Right lobe of liver (tissue), 6 donors: ENCODE data around the gene DTX1. TPM values are rescaled to one million over a fixed set of nuclear protein-coding genes. Genes with fewer than 3 reads are reported as not detected.

ENCODE experiments used
- ATAC-seq, 4 donors: fragments of 200-7000 bp; cut with Tn5 transposase; one replicate each; pipeline ENCODE4 v1.9.1; 2020; ENCODE audit warnings: mild to moderate bottlenecking in 4 of 4, moderate library complexity in 4 of 4
- DNase-seq, 3 donors: peaks; one replicate each; pipeline ENCODE4 v3.0.0-alpha.2; 2020
- H3K27ac ChIP-seq, 3 donors: fragments of 200-600 bp; one replicate each; pipeline ENCODE4 v1.8.0; 2022
- H3K27me3 ChIP-seq, 2 donors: fragments of 200-600 bp; one replicate each; pipeline ENCODE4 v1.8.0; 2022
- H3K36me3 ChIP-seq, 4 donors: fragments of 200-600 bp; sonication (generic) in 1 of 4; one replicate each; pipeline versions ENCODE4 v1.5.1 to v1.8.0; 2017 to 2022; ENCODE audit warnings: control low read depth in 1 of 4
- H3K4me1 ChIP-seq, 4 donors: fragments of 200-600 bp; sonication (generic) in 1 of 4; one replicate each; pipeline versions ENCODE4 v1.5.1 to v1.8.0; 2017 to 2022; ENCODE audit warnings: control low read depth in 1 of 4
- H3K4me3 ChIP-seq, 3 donors: fragments of 200-600 bp; one replicate each; pipeline ENCODE4 v1.8.0; 2022
- H3K9me3 ChIP-seq, 4 donors: fragments of 200-600 bp; sonication (generic) in 1 of 4; one replicate each; pipeline versions ENCODE4 v1.5.1 to v1.8.0; 2017 to 2022; ENCODE audit warnings: control low read depth in 1 of 4
- CTCF ChIP-seq, 4 donors: fragments of 200-600 bp in 3 of 4; fragments of 450-650 bp in 1 of 4; IDR thresholded peaks; one replicate each; pipeline versions ENCODE4 v1.5.1 to v1.8.0; 2016 to 2022; ENCODE audit warnings: antibody characterized with exemption in 4 of 4, mild to moderate bottlenecking in 2 of 4
- POLR2A ChIP-seq: fragments of 450-650 bp; IDR thresholded peaks from one replicate; pipeline ENCODE4 v1.6.1; 2017; ENCODE audit warnings: antibody characterized with exemption, mild to moderate bottlenecking
- WGBS: methylation state at CpG from one replicate; pipeline ENCODE4 v1.1.6; 2018; ENCODE audit warnings: low coverage, low lambda C conversion rate; ENCODE audit not compliant: insufficient coverage; ENCODE audit errors: missing lambda C conversion rate; 5-methylcytosine and 5-hydroxymethylcytosine counted together
- intact Hi-C, 2 donors: fragments of 100-400 bp; cut with DNase I; formaldehyde crosslinking; loops; one replicate each; pipeline versions ENCODE4 v1.11.2 to v1.14.1; 2022
- total RNA-seq, 6 experiments: library from RNA; depleted of rRNA in 2 of 6; stranded (reverse); fragments of >200 nt in 2 of 6; fragmentation: NEBNext Ultra II Directional in 3 of 6; extraction: Animal tissue kit (Norgen Biotek cat#: 25700) in 3 of 6; gene quantifications; one replicate each; pipeline versions ENCODE4 v1.1.0 to v1.2.4, GENCODE V29; 2016 to 2023
- donor health status: DM: no; HTN: yes; CAD: no.
- donor health status: DM: no; HTN: no; CAD: no.
- donor health status: DM: no; HTN: no; CAD: no.
- donor health status: DM: no; HTN: yes; CAD: no.
- donor health status: DM: no; HTN: yes; CAD: no.

DTX1 gene
- total RNA-seq, 6 experiments from 2014 or later = 1.4 to 51.2 (median 20.0) TPM

GRCh38 chr12:113146999-113147398 lies 90.5 kb downstream of the DTX1 start:
- ATAC-seq = no peak
- H3K27me3 ChIP-seq = no peaks in the 10 kb centered on the region
- no peak overlapping the region for H3K4me3 ChIP-seq
- no peaks in the 10 kb centered on the region for H3K9me3 ChIP-seq
- no peak for DNase-seq
- no peak overlapping the region for H3K27ac ChIP-seq
- no peaks in the 10 kb centered on the region for H3K36me3 ChIP-seq
- no peak for TF ChIP-seq POLR2A
- TF ChIP-seq CTCF (IDR thresholded peaks at IDR 0.05) = no peak
- WGBS = 68% methylated on average over 2 of the region's 2 CpGs
- intact Hi-C loops = no loop called here
- H3K4me1 ChIP-seq = no peaks in the 10 kb centered on the region

Other genes starting within 250 kb of the DTX1 start
- 10 to 100 TPM; 19.2 to 23.0 (median 22.5) TPM for gene OAS1, start 149.8 kb upstream of the DTX1 start, total RNA-seq
- gene OAS3, start 118.3 kb upstream of the DTX1 start, total RNA-seq = 10 to 100 TPM in 1 of 6 experiments, 1 to 10 TPM in 5; 4.4 to 10.2 (median 7.2) TPM
- gene OAS2, start 78.2 kb upstream of the DTX1 start, total RNA-seq = 10 to 100 TPM in 1 of 6 experiments, 1 to 10 TPM in 5; 5.2 to 13.4 (median 7.1) TPM
- under 1 TPM in 4 of 6 experiments, not detected in 2; 0.10 to 0.24 (median 0.15) TPM for gene RASAL1, start 79.0 kb downstream of the DTX1 start, total RNA-seq
- gene CFAP73, start 93.0 kb downstream of the DTX1 start, total RNA-seq = under 1 TPM in 1 of 6 experiments, not detected in 5; 0.15 TPM
- gene DDX54, start 128.7 kb downstream of the DTX1 start, total RNA-seq = 10 to 100 TPM; 22.8 to 43.8 (median 31.1) TPM
- gene RITA1, start 129.0 kb downstream of the DTX1 start, total RNA-seq = 10 to 100 TPM; 11.1 to 33.0 (median 22.3) TPM
- gene TPCN1, start 164.7 kb downstream of the DTX1 start, total RNA-seq = 10 to 100 TPM; 18.0 to 34.6 (median 28.3) TPM